HG02885 (cell line): ENCODE data around the gene SLC25A2.
"Not testable (repeated sequence)": the region's sequence is repeated elsewhere in the genome, so short reads cannot be mapped to it uniquely, and the experiment has no call there.

Experiments used
- ATAC-seq: cut with Tn5 transposase; IDR thresholded peaks from one replicate; pipeline ENCODE4 v1.9.1; 2021; ENCODE audit warnings: mild to moderate bottlenecking; ENCODE audit not compliant: unreplicated experiment, poor library complexity

Gene SLC25A2

GRCh38 chr5:141303756-141304155 is at the start of gene SLC25A2:
TSS of gene SLC25A2 (minus strand) at chr5:141304049. CDS start at chr5:141303865, 184 bp downstream.
- no peak for ATAC-seq

GRCh38 chr5:141351591-141351990 is 47.7 kb upstream of the SLC25A2 start:
- no peak for ATAC-seq

DNA sequence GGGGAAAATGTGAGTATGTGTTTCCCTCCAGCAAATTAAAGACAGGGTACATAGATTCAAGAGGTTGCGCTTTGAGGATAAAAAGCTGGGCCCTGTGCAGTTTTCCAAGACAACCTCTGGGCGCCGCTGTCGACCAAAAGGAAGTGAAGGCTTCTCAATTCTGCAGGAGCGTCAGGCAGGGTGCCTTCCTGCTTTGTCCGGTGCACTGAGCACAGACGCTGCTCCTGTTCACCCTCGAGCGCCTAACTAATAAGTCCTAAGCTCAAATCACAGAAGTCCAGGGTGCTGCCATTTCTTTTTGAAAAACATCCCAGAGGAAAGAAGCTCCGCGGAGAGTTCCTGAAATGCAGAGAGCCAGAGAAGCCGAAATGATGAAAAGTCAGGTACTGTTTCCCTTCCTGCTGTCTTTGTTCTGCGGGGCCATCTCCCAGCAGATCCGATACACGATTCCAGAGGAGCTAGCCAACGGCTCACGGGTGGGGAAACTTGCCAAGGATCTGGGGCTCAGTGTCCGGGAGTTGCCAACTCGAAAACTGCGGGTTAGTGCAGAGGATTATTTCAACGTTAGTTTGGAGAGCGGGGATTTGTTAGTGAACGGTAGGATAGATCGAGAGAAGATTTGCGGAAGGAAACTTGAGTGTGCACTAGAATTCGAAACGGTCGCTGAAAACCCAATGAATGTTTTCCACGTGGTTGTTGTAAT is 46.2 kb upstream of the SLC25A2 start, which contains the start of gene PCDHGB1:
Gene PCDHGB1 (plus strand): TSS at position 183 of the 703 bp plus-strand sequence. CDS start 162 bp downstream, at position 345.
- no peak for ATAC-seq

GRCh38 chr5:141346017-141346416 is 42.2 kb upstream of the SLC25A2 start:
- not testable (repeated sequence) for ATAC-seq

GRCh38 chr5:141345327-141345726 is 41.5 kb upstream of the SLC25A2 start:
- ATAC-seq, result no peak

- no peak for ATAC-seq
Observed at GRCh38 chr5:141343953-141344463, 40.2 kb upstream of the SLC25A2 start.

GRCh38 chr5:141343242-141343952 is 39.5 kb upstream of the SLC25A2 start, which contains the start of gene PCDHGA3:
TSS of gene PCDHGA3 (plus strand) at chr5:141343829. CDS start at chr5:141344034, 205 bp downstream.
- no peak for ATAC-seq

GRCh38 chr5:141342773-141343172 is 38.9 kb upstream of the SLC25A2 start:
- ATAC-seq, result no peak

DNA sequence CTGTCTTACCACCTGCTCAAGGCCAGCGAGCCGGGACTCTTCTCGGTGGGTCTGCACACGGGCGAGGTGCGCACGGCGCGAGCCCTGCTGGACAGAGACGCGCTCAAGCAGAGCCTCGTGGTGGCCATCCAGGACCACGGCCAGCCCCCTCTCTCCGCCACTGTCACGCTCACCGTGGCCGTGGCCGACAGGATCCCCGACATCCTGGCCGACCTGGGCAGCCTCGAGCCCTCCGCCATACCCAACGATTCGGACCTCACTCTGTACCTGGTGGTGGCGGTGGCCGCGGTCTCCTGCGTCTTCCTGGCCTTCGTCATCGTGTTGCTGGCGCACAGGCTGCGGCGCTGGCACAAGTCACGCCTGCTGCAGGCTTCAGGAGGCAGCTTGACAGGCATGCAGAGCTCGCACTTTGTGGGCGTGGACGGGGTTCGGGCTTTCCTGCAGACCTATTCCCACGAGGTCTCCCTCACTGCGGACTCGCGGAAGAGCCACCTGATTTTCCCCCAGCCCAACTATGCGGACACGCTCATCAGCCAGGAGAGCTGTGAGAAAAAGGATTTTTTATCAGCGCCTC is 37.0 kb upstream of the SLC25A2 start:
- ATAC-seq, result not testable (repeated sequence)

- no peak for ATAC-seq
Observed at GRCh38 chr5:141338538-141339306, 34.9 kb upstream of the SLC25A2 start, which contains the start of gene PCDHGA2. TSS of gene PCDHGA2 (plus strand) at chr5:141338760.

DNA sequence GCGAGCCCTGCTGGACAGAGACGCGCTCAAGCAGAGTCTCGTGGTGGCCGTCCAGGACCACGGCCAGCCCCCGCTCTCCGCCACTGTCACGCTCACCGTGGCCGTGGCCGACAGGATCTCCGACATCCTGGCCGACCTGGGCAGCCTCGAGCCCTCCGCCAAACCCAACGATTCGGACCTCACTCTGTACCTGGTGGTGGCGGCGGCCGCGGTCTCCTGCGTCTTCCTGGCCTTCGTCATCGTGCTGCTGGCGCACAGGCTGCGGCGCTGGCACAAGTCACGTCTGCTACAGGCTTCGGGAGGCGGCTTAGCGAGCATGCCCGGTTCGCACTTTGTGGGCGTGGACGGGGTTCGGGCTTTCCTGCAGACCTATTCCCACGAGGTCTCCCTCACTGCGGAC is 28.7 kb upstream of the SLC25A2 start:
- ATAC-seq, result not testable (repeated sequence)

- peak; percentile 76 for ATAC-seq
Observed at GRCh38 chr5:141330299-141331080, 26.6 kb upstream of the SLC25A2 start, which contains the start of gene PCDHGA1. TSS of gene PCDHGA1 (plus strand) at chr5:141330514.

DNA sequence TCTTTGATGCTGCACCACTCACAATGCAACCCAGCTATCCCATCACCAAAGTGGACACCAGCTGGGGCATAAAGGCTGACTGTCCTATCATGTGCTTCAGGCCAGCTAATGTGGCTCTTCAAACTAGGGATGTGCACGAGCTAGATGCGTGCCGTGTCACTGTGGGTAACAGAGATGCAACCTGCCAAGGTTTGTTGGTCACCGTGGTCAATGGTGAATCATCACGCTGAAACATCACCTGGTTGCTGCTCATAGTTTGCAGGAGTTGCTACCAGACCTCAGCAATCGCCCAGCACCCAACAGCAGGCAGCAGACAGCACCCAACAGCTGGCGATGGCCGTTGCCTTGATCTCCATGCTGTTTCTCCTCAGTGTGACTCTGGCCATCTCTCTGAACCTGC is 24.4 kb upstream of the SLC25A2 start:
- ATAC-seq, result no peak

GRCh38 chr5:141326088-141326854 is 22.4 kb upstream of the SLC25A2 start:
- ATAC-seq, result peak; percentile 68

DNA sequence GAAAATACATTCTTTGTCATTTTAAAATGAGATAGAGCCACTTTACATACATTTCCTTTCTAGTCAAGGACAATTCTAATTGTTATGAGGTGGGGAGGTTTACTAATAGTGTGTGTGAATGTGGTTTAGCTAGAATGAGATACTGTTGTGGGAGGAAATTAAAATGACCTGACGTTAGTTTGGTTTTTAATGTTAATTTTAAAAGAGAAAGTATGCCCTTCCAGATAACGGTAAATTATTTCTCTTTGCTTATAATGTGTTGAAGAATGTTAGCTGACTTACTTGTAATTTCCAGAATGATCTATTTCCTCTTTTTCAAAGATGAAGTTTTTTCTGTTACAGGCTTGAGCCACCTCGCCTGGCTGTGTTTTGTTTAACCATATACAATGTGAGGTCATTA is 18.4 kb upstream of the SLC25A2 start:
- ATAC-seq, result no peak

GRCh38 chr5:141320225-141321169 is 16.6 kb upstream of the SLC25A2 start, which contains the start of gene TAF7:
TSS of gene TAF7 (minus strand) at chr5:141320784. CDS start at chr5:141320044, 740 bp downstream.
- peak; percentile 96 for ATAC-seq

- no peak for ATAC-seq
Observed at GRCh38 chr5:141319699-141320098, 15.8 kb upstream of the SLC25A2 start.
